Skin of body (tissue), 2 donors: ENCODE data around the gene FNDC7. TPM values are rescaled to one million over a fixed set of nuclear protein-coding genes. Genes with fewer than 3 reads are reported as not detected.
"Not testable (repeated sequence)": the region's sequence is repeated elsewhere in the genome, so short reads cannot be mapped to it uniquely, and the experiment has no call there.

Experiments used
- DNase-seq: peaks from one replicate; lab custom pipeline; 2025; lab: John Stamatoyannopoulos, UW
- total RNA-seq: library from RNA; depleted of rRNA; stranded (reverse); fragments of >200 nt; gene quantifications from one replicate; pipeline ENCODE4 v1.2.3, GENCODE V29; 2014

Gene FNDC7
- total RNA-seq, 1 donor from 2014 or later, result not detected

- no peak for DNase-seq
These were observed 29.5 kb downstream of the FNDC7 start for GRCh38 chr1:108742253-108742652.

DNA sequence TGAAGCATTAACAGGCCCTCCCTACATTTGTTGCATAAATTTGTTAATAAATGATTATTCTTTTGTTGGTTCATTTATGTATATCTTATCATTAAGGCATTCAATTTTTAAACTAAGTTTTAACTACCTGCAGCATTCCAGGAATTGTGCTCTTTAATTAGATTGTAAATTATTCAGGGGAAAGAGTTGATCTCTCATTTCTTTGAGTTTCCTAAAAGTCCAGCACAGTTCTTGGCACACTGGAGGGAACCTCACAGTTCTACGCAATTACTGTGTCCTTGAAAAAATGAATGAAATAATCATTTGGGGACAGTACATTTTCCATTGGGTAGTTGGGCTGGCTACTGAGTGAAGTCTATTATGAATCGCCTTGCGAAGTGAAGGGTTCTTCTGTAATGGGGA lies 33.3 kb downstream of the FNDC7 start:
- no peak for DNase-seq

GRCh38 chr1:108746382-108747170 lies 33.9 kb downstream of the FNDC7 start, which contains the start of gene STXBP3:
Gene STXBP3, plus strand, starts transcription at chr1:108746674. Its CDS starts 64 bp downstream, at chr1:108746738.
- DNase-seq, result peak; percentile 98

DNA sequence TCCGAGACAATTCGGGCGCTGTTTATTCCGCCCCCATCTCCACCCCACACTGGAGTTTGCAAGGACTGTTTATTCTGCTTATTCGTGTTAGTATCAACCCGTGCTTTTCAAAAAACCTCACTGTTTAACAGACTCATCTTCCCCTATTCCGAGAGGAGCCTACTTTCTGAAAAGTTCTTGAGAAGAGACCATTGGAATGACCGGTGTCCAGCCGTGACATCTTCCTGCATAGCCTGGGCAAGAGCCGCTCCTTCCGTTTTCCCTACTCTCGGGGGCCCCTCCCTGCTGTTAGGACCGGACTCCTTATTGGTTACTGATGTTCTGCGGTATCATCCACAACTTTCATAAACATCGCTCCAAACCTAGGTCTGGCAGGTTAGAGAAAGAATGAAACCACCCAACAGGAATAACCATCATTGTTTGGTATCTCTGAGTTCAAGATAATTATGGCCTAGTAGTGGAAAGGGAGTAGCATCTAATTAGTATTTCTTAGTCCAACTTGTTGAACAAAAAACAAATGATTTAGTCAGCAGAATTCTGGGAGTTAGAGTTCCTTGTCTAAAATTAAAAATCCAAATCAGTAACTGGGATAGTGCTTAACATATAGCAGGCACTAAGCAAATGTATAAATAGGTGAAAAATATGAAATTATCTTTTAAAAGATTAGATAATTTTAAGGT lies 34.6 kb downstream of the FNDC7 start:
- peak; percentile 83 for DNase-seq

- DNase-seq, result no peak
These were observed 35.2 kb downstream of the FNDC7 start for GRCh38 chr1:108747898-108748297.

- DNase-seq, result no peak
These were observed 36.4 kb downstream of the FNDC7 start for GRCh38 chr1:108749081-108749480.

GRCh38 chr1:108750476-108751181 lies 37.9 kb downstream of the FNDC7 start:
- DNase-seq, result no peak

DNA sequence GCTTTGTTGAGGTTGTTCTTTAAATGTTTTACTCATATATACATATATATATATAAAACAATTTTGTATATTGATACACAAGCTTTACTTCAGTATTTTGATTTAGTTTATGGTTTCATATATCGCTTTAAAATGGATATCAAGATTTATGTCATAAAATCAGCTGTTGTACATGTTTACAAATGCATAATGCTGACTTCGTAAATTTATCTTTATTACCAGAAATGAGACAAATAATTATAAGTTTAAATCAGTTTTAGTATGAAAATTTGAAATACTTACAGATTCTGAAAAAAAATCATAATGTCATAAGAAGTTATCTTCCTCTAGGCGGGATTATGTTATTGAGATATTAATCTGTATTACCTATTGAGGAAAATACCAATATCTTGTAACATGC lies 40.7 kb downstream of the FNDC7 start:
- DNase-seq, result no peak

- DNase-seq, result no peak
These were observed 46.1 kb downstream of the FNDC7 start for GRCh38 chr1:108758796-108759195.

DNA sequence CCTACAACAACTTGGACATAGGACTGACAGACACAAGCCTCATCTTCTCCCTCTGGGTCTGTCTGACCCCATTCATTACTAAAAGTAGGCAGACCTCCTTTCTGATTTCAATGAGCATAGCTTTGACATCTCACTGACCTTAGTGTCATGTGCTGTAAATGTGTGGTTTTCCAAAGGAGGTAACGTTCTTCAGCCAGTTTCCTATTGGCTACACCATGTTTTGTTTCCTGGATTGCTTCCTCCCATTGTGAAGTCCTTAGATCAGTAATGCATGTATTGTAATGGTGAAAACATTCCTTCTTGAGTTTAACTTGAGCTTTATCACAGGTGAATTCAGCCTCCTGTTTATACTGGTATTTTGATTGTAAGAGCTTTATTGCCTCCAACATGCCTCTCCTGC lies 54.4 kb downstream of the FNDC7 start:
- no peak for DNase-seq

- DNase-seq, result no peak
These were observed 55.0 kb downstream of the FNDC7 start for GRCh38 chr1:108767708-108768107.

- DNase-seq, result no peak
These were observed 65.1 kb downstream of the FNDC7 start for GRCh38 chr1:108777839-108778238.

- no peak for DNase-seq
These were observed 66.7 kb downstream of the FNDC7 start for GRCh38 chr1:108779455-108779854.

- no peak for DNase-seq
These were observed 68.3 kb downstream of the FNDC7 start for GRCh38 chr1:108780937-108781574.

DNA sequence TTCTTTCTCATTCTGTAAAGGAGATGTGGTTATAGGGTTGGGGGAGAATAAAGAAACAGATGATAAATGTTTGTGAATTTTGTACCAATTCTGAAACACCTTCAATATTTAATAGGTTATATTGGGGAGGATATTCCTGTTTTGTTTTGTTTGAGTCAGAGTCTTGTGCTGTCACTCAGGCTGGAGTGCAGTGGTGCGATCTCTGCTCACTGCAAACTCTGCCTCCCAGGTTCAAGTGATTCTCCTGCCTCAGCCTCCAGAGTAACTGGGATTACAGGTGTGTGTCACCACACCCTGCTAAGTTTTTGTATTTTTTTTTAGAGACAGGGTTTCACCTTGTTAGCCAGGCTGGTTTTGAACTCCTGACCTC lies 68.9 kb downstream of the FNDC7 start:
- DNase-seq, result not testable (repeated sequence)

GRCh38 chr1:108785264-108785663 lies 72.6 kb downstream of the FNDC7 start:
- no peak for DNase-seq

DNA sequence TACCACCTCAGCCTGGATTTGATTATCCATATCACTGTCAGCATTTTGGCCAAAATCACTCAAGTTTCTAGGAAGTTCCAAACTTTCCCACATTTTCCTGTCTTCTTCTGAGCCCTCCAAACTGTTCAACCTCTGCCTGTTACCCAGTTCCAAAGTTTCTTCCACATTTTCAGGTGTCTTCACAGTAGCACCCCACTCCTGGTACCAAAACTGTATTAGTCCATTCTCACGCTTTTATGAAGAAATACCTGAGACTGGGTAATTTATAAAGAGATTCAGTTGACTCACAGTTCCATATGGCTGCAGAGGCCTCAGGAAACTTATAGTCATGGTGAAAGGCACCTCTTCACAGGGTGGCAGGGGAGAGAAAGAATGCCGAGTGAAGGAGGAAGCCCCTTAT lies 73.2 kb downstream of the FNDC7 start:
- no peak for DNase-seq

DNA sequence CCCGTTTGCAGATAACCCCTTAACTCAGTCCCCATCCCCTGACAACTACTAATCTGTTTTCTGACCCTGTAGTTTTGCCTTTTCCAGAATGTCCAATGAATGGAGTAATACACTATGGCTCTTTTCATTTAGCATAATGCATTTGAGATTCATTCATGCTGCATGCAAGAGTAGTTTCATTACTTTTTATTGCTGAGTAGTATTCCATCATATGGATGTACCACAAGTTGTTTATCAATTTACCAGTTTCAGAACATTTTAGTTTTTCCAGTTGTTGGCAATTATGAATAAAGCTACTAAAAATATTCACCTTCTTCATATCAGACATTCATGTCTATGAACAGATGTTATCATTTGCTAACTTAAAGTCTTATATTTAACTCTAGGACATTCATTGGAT lies 79.1 kb downstream of the FNDC7 start:
- DNase-seq, result no peak
